Measurements from ENCODE around the gene MBOAT1.
"Not testable (repeated sequence)": the region's sequence is repeated elsewhere in the genome, so short reads cannot be mapped to it uniquely, and the experiment has no call there.

The MBOAT1 gene

GRCh38 chr6:20212392-20213111, at the start of gene MBOAT1:
MBOAT1 (minus strand) TSS chr6:20212469; CDS start chr6:20212234, 235 bp downstream.
- no peaks in the 10 kb centered on the region for H3K9me3 ChIP-seq (ENCODE audit: low read length)
- peak within 1 kb of the TSS; percentile 44 for H2AFZ ChIP-seq (ENCODE audit: low read depth, low read length)
- no peaks in the 10 kb centered on the region for H3K27me3 ChIP-seq (ENCODE audit: insufficient read depth, low read length)
- peaks cover 1% of the 10 kb centered on the region for H3K36me3 ChIP-seq (ENCODE audit: insufficient read depth, low read length)
- H3K4me3 ChIP-seq (ENCODE audit: low read length) = peak within 1 kb of the TSS; percentile 59
- peaks cover 32% of the 10 kb centered on the region for H3K4me1 ChIP-seq (ENCODE audit: insufficient read depth, low read length)

- Histone ChIP-seq H3K9me3 (ENCODE audit: low read length) (peaks cover 2% of the 10 kb centered on the region), H3K4me3 (ENCODE audit: low read length) (no peak overlapping the region), H3K36me3 (ENCODE audit: insufficient read depth, low read length) (no peaks in the 10 kb centered on the region), H3K4me1 (ENCODE audit: insufficient read depth, low read length) (no peaks in the 10 kb centered on the region), H3K27me3 (ENCODE audit: insufficient read depth, low read length) (no peaks in the 10 kb centered on the region), H2AFZ (ENCODE audit: low read depth, low read length) (no peak overlapping the region)
Observed at GRCh38 chr6:20261685-20262084, 49.4 kb upstream of the MBOAT1 start.

DNA sequence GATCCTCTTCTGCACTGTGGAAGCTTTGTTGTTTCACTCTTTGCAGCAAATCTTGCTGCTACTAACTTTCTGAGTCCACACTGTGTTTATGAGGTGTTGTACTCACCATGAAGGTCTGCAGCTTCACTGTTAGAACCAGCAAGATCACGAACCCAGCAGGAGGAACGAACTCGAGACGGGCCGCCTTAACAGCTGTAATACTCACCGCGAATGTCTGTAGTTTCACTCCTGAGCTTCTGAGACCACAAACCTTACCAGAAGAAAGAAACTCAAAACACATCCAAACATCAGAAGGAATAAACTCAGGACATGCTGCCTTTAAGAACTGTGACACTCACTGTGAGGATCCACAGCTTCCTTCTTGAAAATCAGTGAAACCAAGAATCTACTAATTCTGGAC, 48.1 kb upstream of the MBOAT1 start:
- Histone ChIP-seq H3K9me3 (ENCODE audit: low read length) (peaks cover 2% of the 10 kb centered on the region), H3K27me3 (ENCODE audit: insufficient read depth, low read length) (no peaks in the 10 kb centered on the region), H3K4me3 (ENCODE audit: low read length) (no peak overlapping the region), H2AFZ (ENCODE audit: low read depth, low read length) (no peak overlapping the region), H3K36me3 (ENCODE audit: insufficient read depth, low read length) (no peaks in the 10 kb centered on the region), H3K4me1 (ENCODE audit: insufficient read depth, low read length) (no peaks in the 10 kb centered on the region)

- H3K36me3 ChIP-seq (ENCODE audit: insufficient read depth, low read length) = no peaks in the 10 kb centered on the region
- no peak overlapping the region for H2AFZ ChIP-seq (ENCODE audit: low read depth, low read length)
- H3K4me3 ChIP-seq (ENCODE audit: low read length) = no peak overlapping the region
- H3K27me3 ChIP-seq (ENCODE audit: insufficient read depth, low read length) = no peaks in the 10 kb centered on the region
- H3K9me3 ChIP-seq (ENCODE audit: low read length) = peaks cover 7% of the 10 kb centered on the region
- no peaks in the 10 kb centered on the region for H3K4me1 ChIP-seq (ENCODE audit: insufficient read depth, low read length)
Observed at GRCh38 chr6:20259316-20260049, 47.2 kb upstream of the MBOAT1 start.

DNA sequence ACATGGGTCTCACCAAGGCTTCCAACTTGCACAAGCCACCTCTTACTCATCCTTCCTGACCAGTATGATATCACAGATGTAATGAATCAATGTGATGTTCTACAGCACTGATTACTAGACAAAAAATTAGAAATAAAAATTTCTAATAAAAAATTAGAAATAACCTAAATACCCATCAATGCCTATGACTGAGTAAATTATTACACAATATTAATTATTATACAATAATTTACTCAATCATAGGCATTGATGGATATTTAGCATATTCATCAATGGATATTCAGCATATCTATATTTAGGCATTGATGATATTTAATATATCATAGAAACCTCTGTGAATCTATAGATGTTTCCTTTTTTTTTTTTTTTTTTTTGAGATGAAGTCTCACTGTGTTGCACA, 43.2 kb upstream of the MBOAT1 start:
- H2AFZ ChIP-seq (ENCODE audit: low read depth, low read length) = no peak overlapping the region
- H3K9me3 ChIP-seq (ENCODE audit: low read length) = peaks cover 6% of the 10 kb centered on the region
- no peaks in the 10 kb centered on the region for H3K27me3 ChIP-seq (ENCODE audit: insufficient read depth, low read length)
- no peaks in the 10 kb centered on the region for H3K36me3 ChIP-seq (ENCODE audit: insufficient read depth, low read length)
- no peak overlapping the region for H3K4me3 ChIP-seq (ENCODE audit: low read length)
- no peaks in the 10 kb centered on the region for H3K4me1 ChIP-seq (ENCODE audit: insufficient read depth, low read length)

DNA sequence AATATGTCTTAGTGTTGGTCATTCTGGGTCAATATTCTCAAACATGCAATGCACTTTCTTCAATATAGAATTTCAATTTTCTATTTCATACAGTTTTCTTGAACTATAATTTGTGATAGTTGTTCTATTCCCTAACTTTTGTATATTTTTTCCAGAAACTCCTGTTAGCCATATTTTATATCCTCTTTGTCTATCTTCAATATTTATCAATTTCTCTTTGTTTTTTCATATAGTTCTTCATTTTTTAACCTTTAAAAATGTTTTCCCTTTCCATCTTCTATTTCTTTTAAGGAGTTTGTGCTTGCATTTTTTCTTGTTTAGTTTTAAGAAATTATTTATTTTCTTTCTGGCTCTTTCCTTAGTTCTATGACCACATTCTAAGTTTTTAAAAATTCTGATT, 42.0 kb upstream of the MBOAT1 start:
- H2AFZ ChIP-seq (ENCODE audit: low read depth, low read length) = no peak overlapping the region
- H3K36me3 ChIP-seq (ENCODE audit: insufficient read depth, low read length) = no peaks in the 10 kb centered on the region
- no peak overlapping the region for H3K4me3 ChIP-seq (ENCODE audit: low read length)
- no peaks in the 10 kb centered on the region for H3K4me1 ChIP-seq (ENCODE audit: insufficient read depth, low read length)
- H3K27me3 ChIP-seq (ENCODE audit: insufficient read depth, low read length) = no peaks in the 10 kb centered on the region
- peaks cover 7% of the 10 kb centered on the region for H3K9me3 ChIP-seq (ENCODE audit: low read length)

DNA sequence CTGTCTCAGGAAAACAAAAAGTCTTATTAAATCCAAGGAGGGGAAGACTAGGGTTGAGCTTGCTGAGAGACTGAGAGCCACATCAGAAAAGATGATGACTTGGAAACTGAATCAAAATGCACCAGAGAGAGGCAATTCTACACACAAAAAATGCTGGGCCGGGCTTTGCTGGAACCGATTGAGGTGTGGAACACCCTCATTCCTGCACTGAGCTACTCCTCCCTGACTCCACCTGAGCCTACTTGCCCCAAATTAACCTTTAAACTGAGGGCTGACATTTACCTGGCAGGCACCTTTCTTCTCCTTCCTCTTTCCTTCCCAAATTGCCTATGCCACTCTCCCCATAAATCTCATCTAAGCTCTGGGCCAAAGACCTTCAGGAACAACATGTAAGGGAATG, 40.8 kb upstream of the MBOAT1 start:
- Histone ChIP-seq H2AFZ (ENCODE audit: low read depth, low read length) (no peak overlapping the region), H3K27me3 (ENCODE audit: insufficient read depth, low read length) (no peaks in the 10 kb centered on the region), H3K4me1 (ENCODE audit: insufficient read depth, low read length) (no peaks in the 10 kb centered on the region), H3K4me3 (ENCODE audit: low read length) (no peak overlapping the region), H3K36me3 (ENCODE audit: insufficient read depth, low read length) (no peaks in the 10 kb centered on the region), H3K9me3 (ENCODE audit: low read length) (peaks cover 7% of the 10 kb centered on the region)

DNA sequence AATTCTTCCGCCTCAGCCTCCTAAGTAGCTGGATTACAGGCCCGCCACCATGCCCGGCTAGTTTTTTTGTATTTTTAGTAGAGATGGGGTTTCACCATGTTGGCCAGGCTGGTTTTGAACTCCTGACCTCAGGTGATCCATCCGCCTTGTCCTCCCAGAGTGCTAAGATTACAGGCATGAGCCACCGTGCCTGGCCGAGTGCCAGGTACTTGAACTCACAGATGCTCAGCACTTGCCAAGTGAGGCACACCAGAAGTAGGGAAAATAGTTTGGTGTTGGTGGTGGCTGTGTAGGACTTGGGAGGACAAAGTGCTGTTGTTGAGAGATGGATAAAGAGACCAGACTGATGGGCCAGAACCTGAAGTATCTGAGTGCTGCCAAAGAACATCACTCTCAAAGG, 40.0 kb upstream of the MBOAT1 start:
- Histone ChIP-seq H3K9me3 (ENCODE audit: low read length) (peaks cover 7% of the 10 kb centered on the region), H3K4me3 (ENCODE audit: low read length) (no peak overlapping the region), H3K4me1 (ENCODE audit: insufficient read depth, low read length) (no peaks in the 10 kb centered on the region), H2AFZ (ENCODE audit: low read depth, low read length) (no peak overlapping the region), H3K36me3 (ENCODE audit: insufficient read depth, low read length) (no peaks in the 10 kb centered on the region), H3K27me3 (ENCODE audit: insufficient read depth, low read length) (no peaks in the 10 kb centered on the region)

DNA sequence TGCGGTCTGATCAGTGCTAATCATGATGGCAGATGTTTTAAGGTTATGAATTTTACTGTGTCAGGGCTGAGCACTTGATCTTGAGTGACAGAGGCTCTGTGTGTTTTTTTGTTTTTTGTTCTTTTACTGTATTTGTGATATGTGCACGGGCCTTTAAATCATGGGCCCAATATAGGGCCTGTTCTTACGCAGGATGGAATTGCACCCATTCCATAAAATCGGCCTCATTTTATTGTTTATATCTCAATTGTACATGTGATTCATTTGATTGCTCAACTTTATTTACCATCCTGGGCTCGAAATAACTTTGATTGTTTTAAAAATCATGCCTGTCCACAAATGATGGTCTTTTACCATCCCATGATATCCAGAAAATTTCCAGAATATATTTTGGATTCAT, 39.3 kb upstream of the MBOAT1 start:
- no peaks in the 10 kb centered on the region for H3K36me3 ChIP-seq (ENCODE audit: insufficient read depth, low read length)
- H3K27me3 ChIP-seq (ENCODE audit: insufficient read depth, low read length) = no peaks in the 10 kb centered on the region
- H3K4me1 ChIP-seq (ENCODE audit: insufficient read depth, low read length) = no peaks in the 10 kb centered on the region
- no peak overlapping the region for H2AFZ ChIP-seq (ENCODE audit: low read depth, low read length)
- H3K9me3 ChIP-seq (ENCODE audit: low read length) = peaks cover 7% of the 10 kb centered on the region
- H3K4me3 ChIP-seq (ENCODE audit: low read length) = no peak overlapping the region

- no peak overlapping the region for H3K4me3 ChIP-seq (ENCODE audit: low read length)
- H2AFZ ChIP-seq (ENCODE audit: low read depth, low read length) = no peak overlapping the region
- H3K9me3 ChIP-seq (ENCODE audit: low read length) = peaks cover 7% of the 10 kb centered on the region
- peaks cover 34% of the 10 kb centered on the region for H3K4me1 ChIP-seq (ENCODE audit: insufficient read depth, low read length)
- no peaks in the 10 kb centered on the region for H3K36me3 ChIP-seq (ENCODE audit: insufficient read depth, low read length)
- no peaks in the 10 kb centered on the region for H3K27me3 ChIP-seq (ENCODE audit: insufficient read depth, low read length)
Observed at GRCh38 chr6:20246125-20246524, 33.9 kb upstream of the MBOAT1 start.

- H3K9me3 ChIP-seq (ENCODE audit: low read length); H3K27me3 ChIP-seq (ENCODE audit: insufficient read depth, low read length); H3K36me3 ChIP-seq (ENCODE audit: insufficient read depth, low read length); H2AFZ ChIP-seq (ENCODE audit: low read depth, low read length); H3K4me3 ChIP-seq (ENCODE audit: low read length): not testable (repeated sequence)
- H3K4me1 ChIP-seq (ENCODE audit: insufficient read depth, low read length) = peaks cover 34% of the 10 kb centered on the region
Observed at GRCh38 chr6:20244807-20245681, 32.8 kb upstream of the MBOAT1 start.

DNA sequence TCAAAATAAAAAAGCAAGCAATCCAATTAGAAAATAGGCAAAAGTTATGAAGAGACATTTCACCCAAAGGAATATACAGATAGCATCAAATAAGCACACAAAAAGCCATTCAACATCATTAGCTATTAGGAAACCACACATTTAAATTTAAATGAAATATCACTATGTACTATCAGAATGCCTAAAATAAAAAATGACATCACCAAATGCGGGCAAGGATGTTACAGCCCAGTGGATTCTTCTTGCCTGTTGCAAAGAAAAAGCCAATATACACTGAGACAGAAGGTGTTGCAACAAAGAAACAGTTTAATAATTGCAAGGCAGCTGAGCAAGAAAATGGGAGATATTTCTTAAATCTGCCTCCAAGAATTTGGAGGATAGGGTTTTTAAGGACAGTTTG, 31.0 kb upstream of the MBOAT1 start:
- H3K9me3 ChIP-seq (ENCODE audit: low read length) = peaks cover 3% of the 10 kb centered on the region
- no peaks in the 10 kb centered on the region for H3K27me3 ChIP-seq (ENCODE audit: insufficient read depth, low read length)
- no peaks in the 10 kb centered on the region for H3K36me3 ChIP-seq (ENCODE audit: insufficient read depth, low read length)
- peaks cover 34% of the 10 kb centered on the region for H3K4me1 ChIP-seq (ENCODE audit: insufficient read depth, low read length)
- H3K4me3 ChIP-seq (ENCODE audit: low read length) = no peak overlapping the region
- H2AFZ ChIP-seq (ENCODE audit: low read depth, low read length) = no peak overlapping the region

GRCh38 chr6:20242397-20242796, 30.1 kb upstream of the MBOAT1 start:
- H3K36me3 ChIP-seq (ENCODE audit: insufficient read depth, low read length) = no peaks in the 10 kb centered on the region
- H3K4me3 ChIP-seq (ENCODE audit: low read length) = no peak overlapping the region
- peaks cover 34% of the 10 kb centered on the region for H3K4me1 ChIP-seq (ENCODE audit: insufficient read depth, low read length)
- H2AFZ ChIP-seq (ENCODE audit: low read depth, low read length) = no peak overlapping the region
- H3K9me3 ChIP-seq (ENCODE audit: low read length) = peaks cover 3% of the 10 kb centered on the region
- H3K27me3 ChIP-seq (ENCODE audit: insufficient read depth, low read length) = no peaks in the 10 kb centered on the region
